Kasumi-1 (cell line): Measurements from ENCODE around the gene WDR38.
A peak's percentile ranks its signal among the peaks of the same experiment; 100 is the strongest.

ENCODE experiments used
- DNase-seq, 2 experiments: peaks; one replicate each; lab custom pipeline; 2025; lab: John Stamatoyannopoulos, UW

WDR38 gene, protein sequence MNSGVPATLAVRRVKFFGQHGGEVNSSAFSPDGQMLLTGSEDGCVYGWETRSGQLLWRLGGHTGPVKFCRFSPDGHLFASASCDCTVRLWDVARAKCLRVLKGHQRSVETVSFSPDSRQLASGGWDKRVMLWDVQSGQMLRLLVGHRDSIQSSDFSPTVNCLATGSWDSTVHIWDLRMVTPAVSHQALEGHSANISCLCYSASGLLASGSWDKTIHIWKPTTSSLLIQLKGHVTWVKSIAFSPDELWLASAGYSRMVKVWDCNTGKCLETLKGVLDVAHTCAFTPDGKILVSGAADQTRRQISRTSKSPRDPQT

GRCh38 chr9:124852829-124853531, at the start of gene WDR38:
WDR38 (plus strand) TSS chr9:124853460; CDS start chr9:124853532, 72 bp downstream.
- peak; percentile 71 to 76 for DNase-seq

DNA sequence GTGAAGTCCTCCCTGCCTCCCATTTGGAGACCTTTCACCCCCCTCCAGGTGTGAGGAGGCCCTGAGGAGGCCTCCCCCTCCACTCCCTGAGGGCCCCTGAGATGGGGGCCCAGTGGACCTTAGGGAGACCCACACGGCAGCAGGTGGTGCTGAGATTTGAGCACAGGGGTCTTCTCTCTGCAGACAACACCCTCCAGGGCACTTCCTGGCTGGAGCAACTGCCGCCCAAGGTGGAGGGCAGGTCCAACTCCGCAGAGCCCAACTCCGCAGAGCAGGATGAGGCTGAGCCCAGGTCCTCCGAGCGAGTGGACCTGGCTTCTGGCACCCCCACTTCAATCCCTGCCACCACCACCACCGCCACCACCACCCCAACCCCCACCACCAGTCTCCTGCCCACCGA, 49.3 kb upstream of the WDR38 start:
- DNase-seq = no peak

DNA sequence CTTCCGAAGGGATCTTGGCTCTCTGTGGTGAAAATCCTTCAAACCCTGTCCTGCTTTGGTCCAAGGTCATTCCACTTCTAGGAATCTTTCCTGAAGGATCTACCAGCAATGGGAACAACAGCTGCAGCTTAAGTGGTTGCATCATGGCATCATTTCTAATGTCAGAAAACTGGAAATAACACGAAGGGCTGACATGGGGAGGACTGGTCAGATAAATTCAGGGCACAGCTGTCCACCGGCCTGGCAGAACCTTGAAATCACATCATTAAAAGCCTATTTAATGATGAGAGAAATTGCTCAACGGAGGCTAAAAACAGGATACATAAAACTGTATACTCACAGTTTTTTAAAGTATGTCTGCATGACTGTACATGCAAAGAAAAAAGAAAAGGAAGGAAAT, 48.1 kb upstream of the WDR38 start:
- no peak for DNase-seq

DNA sequence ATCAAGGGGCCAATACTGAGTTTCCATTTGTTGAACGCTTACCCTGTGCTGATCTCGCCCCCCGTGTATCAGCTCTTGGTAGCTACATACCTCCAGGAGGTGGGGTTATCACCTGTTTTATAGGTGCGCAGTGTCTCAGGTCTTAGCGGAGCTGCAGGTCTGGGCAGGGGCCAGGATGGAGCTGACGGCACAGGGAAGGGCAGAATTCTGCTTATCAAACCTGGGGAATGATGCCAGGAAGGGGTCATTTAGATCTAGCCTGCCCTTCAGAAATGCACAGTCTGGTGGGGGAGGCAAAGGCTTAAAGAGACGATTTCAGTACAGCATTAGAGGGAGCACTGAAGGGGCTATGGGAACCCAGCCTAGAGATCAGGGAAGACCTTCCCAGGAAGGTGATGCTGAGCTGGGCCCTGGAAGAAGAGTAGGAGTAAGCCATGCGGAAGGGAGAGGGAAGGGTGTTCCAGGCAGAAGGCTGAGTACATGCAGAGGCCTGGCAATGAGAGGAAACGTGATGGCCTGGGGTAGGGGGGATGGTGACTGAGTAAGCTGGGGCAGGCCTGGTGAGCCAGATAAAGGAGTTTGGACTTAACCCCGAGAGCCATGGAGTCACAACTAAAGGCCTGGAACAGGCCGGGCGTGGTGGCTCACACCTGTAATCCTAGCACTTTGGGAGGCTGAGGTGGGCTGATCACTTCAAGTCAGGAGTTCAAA, 44.9 kb upstream of the WDR38 start:
- DNase-seq = no peak

DNA sequence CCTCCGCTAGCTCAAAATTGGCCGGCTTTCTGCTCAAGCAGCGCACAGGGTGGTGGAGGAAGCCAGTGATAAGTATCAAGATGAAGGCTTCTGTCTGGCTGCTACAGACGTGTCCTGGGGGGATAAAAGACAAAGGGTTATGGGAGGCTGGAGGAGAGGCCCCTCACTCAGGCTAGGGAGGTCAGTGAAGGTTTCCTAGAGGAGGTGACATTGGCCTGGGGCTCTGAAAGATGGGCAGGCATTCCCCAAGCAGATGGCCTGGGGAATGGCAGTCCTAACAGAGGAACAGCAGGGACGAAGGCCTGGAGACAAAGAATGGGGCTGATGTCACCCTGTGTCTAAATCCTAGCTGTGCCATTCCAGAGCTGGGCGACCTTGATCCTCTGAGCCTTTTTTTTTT, 44.0 kb upstream of the WDR38 start:
- DNase-seq = no peak

DNA sequence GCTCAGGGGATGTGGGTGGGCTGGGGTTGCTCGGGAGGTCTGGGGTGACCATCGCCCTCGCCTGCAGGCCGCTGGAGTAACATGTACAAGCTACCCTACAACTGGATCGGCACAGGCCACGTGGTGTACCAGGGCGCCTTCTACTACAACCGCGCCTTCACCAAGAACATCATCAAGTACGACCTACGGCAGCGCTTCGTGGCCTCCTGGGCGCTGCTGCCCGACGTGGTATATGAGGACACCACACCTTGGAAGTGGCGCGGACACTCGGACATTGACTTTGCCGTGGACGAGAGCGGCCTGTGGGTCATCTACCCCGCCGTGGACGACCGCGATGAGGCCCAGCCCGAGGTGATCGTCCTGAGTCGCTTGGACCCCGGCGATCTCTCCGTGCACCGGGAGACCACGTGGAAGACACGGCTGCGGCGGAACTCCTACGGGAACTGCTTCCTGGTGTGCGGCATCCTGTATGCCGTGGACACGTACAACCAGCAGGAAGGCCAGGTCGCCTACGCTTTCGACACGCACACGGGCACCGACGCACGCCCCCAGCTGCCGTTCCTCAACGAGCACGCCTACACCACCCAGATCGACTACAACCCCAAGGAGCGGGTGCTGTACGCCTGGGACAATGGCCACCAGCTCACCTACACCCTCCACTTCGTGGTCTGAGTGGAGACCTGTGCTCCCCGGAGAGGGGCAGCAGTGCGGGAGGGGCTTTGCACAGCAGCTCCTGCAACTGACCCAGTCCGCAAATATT, 43.3 kb upstream of the WDR38 start:
- DNase-seq = no peak

- no peak for DNase-seq
Measured at GRCh38 chr9:124810663-124811355, 42.5 kb upstream of the WDR38 start.

DNA sequence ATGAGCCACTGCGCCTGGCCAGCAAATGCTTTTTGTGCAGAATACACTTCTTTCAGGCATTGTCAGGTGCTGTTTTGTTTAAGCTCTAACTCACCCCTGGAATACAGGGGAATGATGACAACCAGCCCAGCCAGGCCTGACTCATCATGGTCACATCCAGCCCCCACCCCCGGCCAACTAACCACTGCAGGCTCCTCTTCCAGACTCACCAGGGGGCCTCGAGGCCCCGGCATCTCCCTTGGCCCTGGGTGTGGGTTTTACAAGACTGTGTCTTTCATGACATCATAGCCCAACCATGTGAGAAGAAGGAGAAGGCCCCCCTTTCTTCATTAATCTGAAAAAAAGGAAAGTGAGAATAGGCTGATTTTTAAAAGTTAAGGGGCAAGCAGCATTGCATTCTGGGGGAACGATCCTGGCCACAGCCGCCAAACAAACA, 40.8 kb upstream of the WDR38 start:
- DNase-seq = no peak

DNA sequence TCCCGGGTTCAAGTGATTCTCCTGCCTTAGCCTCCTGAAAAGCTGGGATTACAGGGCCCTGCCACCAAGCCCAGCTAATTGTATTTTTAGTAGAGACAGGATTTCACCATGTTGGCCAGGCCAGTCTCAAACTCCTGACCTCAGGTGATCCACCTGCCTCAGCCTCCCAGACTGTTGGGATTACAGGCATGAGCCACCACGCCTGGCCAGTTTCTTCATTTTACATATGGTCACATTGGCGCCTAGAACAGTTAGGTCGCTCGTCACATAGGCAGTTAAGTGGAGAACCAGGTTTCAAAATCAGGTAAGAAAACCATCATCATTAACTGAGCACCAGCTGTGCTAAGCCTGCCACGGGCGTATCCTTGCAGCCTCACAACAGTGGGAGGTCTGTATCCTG, 40.2 kb upstream of the WDR38 start:
- no peak for DNase-seq

DNA sequence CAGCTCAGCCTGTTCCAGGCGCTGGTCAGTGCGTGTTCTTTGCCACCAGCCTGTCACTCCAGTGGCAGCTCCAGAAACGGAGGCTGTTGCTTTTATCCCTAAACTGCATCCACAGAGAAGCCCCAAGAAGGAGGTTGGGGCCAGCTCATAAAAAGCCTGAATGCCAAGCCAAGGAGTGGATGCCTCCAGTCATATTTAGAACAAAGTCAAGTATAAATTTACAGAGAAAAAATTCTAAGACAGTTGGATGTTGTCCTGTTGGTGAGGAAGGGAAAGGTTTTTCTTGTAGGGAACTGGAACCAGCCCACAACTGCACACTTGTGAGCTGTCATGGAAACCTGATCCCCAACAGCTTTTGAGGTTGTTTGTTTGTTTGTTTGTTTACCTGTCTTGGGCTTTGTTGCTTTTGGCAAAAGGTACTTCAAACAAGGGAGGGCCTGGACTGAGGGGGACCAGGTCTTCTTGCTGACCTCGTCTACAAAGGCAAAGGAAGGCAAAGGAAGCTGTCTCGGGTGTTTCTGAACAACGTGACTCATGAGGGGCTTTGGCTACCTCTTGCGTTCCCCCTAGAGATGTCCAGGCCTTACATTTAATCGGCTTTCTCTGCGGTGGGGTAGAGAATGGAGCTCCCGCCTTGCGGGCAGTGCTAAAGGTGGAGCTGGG, 39.6 kb upstream of the WDR38 start:
- no peak for DNase-seq

- DNase-seq = no peak
Measured at GRCh38 chr9:124814164-124814535, 39.1 kb upstream of the WDR38 start.

DNA sequence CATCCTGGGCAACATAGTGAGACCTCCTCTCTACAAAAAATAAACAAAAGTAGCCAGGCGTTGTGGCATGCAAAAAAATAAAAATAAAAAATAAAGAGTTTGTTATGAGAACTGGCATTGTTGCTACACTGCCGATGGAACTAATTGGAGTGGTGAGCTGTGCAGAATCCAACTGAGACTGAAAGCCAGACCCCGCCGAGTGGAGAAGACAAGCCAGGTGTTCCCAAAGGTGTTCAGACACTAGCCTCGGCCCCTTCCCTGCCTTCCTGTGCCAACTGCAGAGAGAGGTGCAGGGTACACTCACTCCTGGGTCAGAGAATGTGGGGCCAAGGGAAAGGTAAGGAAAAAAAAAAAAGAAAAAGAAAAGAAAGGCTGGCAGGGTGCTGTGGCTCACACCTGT, 37.7 kb upstream of the WDR38 start:
- no peak for DNase-seq

- DNase-seq = no peak
Measured at GRCh38 chr9:124818431-124819281, 34.6 kb upstream of the WDR38 start.

DNA sequence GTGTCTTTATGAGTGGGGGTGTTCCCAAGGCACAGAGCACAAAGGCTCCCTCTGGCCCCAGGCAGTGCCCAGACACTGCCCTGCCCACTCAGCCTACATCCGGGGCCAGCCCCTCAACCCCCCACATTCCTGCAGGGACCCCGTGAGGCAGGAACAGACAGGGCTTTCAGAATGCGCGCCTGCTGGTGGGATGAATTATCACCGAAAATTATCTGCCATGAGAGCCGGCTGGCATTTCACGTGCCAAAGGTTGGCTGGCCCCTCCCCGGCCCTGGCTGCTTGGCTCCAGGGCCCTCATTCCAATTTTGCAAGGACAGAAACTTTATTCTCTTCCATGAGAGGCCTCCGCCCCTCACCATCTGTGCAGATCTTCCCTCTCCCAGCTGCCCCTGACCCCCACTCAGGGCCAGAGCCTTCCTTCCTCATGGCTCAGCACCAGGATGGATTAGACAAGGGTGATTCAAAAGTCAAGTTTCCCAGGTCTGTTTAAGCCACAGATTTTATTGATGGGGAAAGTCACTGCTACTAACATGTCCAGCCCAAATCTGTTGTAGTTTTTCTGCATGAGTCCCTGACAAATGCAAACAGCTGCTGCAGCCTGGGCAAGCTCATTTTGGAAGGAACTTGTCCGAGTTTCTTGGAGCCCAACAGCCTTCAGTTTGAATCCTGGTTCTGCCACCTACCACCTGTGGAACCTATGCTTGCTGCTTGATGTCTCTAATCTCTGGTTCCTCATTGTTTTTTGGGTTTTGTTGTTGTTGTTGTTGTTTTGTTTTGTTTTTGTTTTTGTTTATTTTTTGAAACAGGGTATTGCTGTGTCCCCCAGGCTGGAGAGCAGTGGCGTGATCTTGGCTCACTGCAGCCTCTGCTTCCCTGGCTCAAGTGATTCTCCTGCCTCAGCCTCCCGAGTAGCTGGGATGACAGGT, 32.3 kb upstream of the WDR38 start:
- no peak for DNase-seq

- no peak for DNase-seq
Measured at GRCh38 chr9:124828489-124829333, 24.5 kb upstream of the WDR38 start.

- no peak for DNase-seq
Measured at GRCh38 chr9:124829334-124829669, 24.0 kb upstream of the WDR38 start.

DNA sequence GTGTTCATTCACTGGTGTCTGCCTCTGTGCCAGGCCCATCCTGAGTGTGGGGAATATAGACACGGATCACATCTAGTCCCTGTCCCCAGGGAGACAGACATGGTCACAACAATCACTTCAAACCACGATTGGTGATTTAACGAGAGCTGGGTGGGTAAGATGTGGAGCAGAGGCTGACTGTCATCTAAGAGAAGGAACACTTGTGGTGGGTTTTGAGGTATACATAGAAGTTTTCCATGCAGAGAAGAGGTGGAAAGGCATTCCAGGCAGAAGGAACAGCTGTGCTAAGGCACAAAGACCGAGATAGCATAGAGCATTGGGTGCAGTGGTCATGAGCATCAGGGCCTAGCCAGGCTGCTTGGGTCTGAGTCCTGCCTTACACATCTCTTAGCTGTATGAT, 22.7 kb upstream of the WDR38 start:
- DNase-seq = no peak

GRCh38 chr9:124831642-124832364, 21.5 kb upstream of the WDR38 start:
- no peak for DNase-seq
